ENCODE results near the gene SHB. TPM values are rescaled to one million over a fixed set of nuclear protein-coding genes. Genes with fewer than 3 reads are reported as not detected.
A peak's percentile ranks its signal among the peaks of the same experiment; 100 is the strongest.

SHB gene
- total and polyA plus RNA-seq, 2 donors from 2014 or later, result 16.4 to 39.8 TPM

DNA sequence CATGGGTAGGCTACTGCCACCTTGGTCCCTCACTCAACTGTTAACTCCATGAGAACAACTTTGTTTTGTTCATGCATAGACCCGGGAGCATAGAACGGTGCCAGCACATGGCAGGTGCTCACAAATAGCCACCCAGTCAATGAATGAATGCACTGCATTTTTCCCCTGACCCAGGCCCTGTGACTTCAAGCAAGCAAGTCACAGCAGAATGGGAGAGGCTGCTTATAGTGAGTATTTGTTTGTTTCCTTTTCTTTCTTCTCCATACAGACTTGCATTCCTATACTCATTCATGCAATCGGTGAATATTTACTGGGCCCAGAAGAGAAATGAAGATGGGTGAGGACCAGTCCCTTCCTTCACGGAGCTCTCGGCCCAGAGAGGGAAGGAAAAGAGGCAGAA, 62.0 kb downstream of the SHB start:
- Histone ChIP-seq H3K9ac (ENCODE audit: low read length in 3 of 3) (no peak overlapping the region), H3K4me1 (ENCODE audit: control insufficient read depth in 2 of 3, insufficient read depth in 2 of 3, low read depth in 1 of 3, low read length in 3 of 3) (peaks cover 0 to 48% (median 22%) of the 10 kb centered on the region in 3 donors), H3K9me3 (ENCODE audit: control insufficient read depth in 2 of 3, insufficient read depth in 1 of 3, low read length in 3 of 3) (no peaks in the 10 kb centered on the region), H3K36me3 (ENCODE audit: control insufficient read depth in 2 of 3, insufficient read depth in 3 of 3, low read length in 3 of 3) (no peaks in the 10 kb centered on the region), H3K27ac (ENCODE audit: low read depth in 2 of 2, low read length in 2 of 2) (no peak overlapping the region), H3K4me3 (ENCODE audit: low read length in 3 of 3) (no peak overlapping the region), H3K27me3 (ENCODE audit: control insufficient read depth, insufficient read depth, low read length) (no peaks in the 10 kb centered on the region)
- TF ChIP-seq, protein P1, sequence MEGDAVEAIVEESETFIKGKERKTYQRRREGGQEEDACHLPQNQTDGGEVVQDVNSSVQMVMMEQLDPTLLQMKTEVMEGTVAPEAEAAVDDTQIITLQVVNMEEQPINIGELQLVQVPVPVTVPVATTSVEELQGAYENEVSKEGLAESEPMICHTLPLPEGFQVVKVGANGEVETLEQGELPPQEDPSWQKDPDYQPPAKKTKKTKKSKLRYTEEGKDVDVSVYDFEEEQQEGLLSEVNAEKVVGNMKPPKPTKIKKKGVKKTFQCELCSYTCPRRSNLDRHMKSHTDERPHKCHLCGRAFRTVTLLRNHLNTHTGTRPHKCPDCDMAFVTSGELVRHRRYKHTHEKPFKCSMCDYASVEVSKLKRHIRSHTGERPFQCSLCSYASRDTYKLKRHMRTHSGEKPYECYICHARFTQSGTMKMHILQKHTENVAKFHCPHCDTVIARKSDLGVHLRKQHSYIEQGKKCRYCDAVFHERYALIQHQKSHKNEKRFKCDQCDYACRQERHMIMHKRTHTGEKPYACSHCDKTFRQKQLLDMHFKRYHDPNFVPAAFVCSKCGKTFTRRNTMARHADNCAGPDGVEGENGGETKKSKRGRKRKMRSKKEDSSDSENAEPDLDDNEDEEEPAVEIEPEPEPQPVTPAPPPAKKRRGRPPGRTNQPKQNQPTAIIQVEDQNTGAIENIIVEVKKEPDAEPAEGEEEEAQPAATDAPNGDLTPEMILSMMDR (IDR thresholded peaks at IDR 0.05; ENCODE audit: borderline replicate concordance, extremely low read depth, insufficient read depth), result no peak
- DNase-seq (no peak), FAIRE-seq (no peak)
- intact Hi-C loops (cut with DNase I), result no loop called here

DNA sequence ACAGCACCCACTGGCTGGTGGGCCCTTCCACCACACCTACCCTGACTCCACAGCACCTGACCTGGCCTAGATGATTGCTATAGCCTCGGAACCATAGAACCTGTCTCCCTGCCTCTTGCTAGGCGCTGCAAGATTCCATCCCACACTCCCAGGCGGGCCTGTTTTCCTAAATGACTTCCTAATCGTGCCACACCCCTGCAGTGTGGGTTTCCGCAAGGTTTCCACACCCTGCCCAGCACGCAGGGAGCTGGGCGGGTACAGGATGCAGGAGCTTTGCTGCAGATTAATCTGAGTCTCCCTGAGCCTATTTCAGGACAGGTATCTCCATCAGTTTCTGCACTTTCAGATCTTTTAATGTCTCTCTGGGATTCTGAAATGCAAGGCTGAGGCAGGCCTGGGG, 62.9 kb downstream of the SHB start:
- intact Hi-C loops (cut with DNase I), result no loop called here
- Histone ChIP-seq H3K27ac (ENCODE audit: low read depth in 2 of 2, low read length in 2 of 2) (no peak overlapping the region), H3K36me3 (ENCODE audit: control insufficient read depth in 2 of 3, insufficient read depth in 3 of 3, low read length in 3 of 3) (no peaks in the 10 kb centered on the region), H3K4me3 (ENCODE audit: low read length in 3 of 3) (no peak overlapping the region), H3K27me3 (ENCODE audit: control insufficient read depth, insufficient read depth, low read length) (no peaks in the 10 kb centered on the region), H3K9me3 (ENCODE audit: control insufficient read depth in 2 of 3, insufficient read depth in 1 of 3, low read length in 3 of 3) (no peaks in the 10 kb centered on the region), H3K4me1 (ENCODE audit: control insufficient read depth in 2 of 3, insufficient read depth in 2 of 3, low read depth in 1 of 3, low read length in 3 of 3) (peaks cover 0 to 48% (median 22%) of the 10 kb centered on the region in 3 donors), H3K9ac (ENCODE audit: low read length in 3 of 3) (no peak overlapping the region)
- TF ChIP-seq, protein P1 (IDR thresholded peaks at IDR 0.05; ENCODE audit: borderline replicate concordance, extremely low read depth, insufficient read depth), result no peak
- FAIRE-seq, result no peak
- DNase-seq, result no peak

DNA sequence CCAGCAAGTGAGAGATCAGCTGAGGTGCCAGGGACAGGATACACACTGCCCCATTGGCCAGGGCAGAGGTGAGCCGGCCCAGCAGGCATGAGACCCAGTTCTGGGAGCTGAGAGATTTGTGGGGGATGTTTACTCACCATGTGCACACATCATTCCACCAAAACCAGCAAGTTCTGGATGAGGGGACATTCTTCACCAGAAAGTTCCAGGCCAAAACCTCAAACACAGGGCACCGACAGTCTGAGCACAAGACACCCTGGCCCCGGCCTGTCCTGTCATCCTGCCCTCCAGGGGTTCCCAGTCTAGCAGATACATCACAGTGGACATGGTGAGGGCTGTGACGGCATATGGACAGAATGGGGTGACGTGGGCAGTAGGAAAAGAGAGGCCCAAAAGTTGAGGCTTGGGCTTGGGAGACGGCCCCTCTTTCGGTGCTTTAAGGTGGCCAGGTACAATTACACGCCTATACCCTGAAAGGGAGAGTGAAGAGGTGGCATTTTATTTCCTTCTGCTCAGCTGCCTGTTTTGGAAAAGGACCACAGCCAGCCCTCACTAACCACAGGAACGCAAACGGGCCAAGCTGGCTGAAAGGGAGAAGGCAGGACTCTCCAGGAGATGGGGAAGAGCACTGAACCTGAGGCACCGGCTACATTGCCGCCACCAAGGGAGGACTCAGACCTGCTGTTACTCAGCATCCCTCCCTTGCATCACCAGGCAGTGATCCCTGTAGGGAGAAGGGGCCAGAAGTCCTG, 64.0 kb downstream of the SHB start:
- TF ChIP-seq, protein P1 (IDR thresholded peaks at IDR 0.05; ENCODE audit: borderline replicate concordance, extremely low read depth, insufficient read depth), result no peak
- DNase-seq, result peak in 1 of 5 donors; percentile 3
- Histone ChIP-seq H3K9me3 (ENCODE audit: control insufficient read depth in 2 of 3, insufficient read depth in 1 of 3, low read length in 3 of 3) (no peaks in the 10 kb centered on the region), H3K36me3 (ENCODE audit: control insufficient read depth in 2 of 3, insufficient read depth in 3 of 3, low read length in 3 of 3) (no peaks in the 10 kb centered on the region), H3K4me1 (ENCODE audit: control insufficient read depth in 2 of 3, insufficient read depth in 2 of 3, low read depth in 1 of 3, low read length in 3 of 3) (peaks cover 0 to 44% (median 20%) of the 10 kb centered on the region in 3 donors), H3K4me3 (ENCODE audit: low read length in 3 of 3) (no peak overlapping the region), H3K9ac (ENCODE audit: low read length in 3 of 3) (no peak overlapping the region), H3K27me3 (ENCODE audit: control insufficient read depth, insufficient read depth, low read length) (no peaks in the 10 kb centered on the region), H3K27ac (ENCODE audit: low read depth in 2 of 2, low read length in 2 of 2) (no peak overlapping the region)
- intact Hi-C loops (cut with DNase I), result no loop called here
- FAIRE-seq, result no peak
